Stimulated activated CD4-positive, alpha-beta T cell treated with anti-CD3 and anti-CD28 coated beads, Interleukin-4, amount 100 ng/mL, for 4 hours (primary cell): Measurements from ENCODE around the gene CLTCL1.
"Not testable (repeated sequence)": the region's sequence is repeated elsewhere in the genome, so short reads cannot be mapped to it uniquely, and the experiment has no call there.

ENCODE experiments used
- DNase-seq, 2 experiments: peaks; one replicate each; pipeline ENCODE4 v3.0.0-alpha.2; 2020

Gene CLTCL1

DNA sequence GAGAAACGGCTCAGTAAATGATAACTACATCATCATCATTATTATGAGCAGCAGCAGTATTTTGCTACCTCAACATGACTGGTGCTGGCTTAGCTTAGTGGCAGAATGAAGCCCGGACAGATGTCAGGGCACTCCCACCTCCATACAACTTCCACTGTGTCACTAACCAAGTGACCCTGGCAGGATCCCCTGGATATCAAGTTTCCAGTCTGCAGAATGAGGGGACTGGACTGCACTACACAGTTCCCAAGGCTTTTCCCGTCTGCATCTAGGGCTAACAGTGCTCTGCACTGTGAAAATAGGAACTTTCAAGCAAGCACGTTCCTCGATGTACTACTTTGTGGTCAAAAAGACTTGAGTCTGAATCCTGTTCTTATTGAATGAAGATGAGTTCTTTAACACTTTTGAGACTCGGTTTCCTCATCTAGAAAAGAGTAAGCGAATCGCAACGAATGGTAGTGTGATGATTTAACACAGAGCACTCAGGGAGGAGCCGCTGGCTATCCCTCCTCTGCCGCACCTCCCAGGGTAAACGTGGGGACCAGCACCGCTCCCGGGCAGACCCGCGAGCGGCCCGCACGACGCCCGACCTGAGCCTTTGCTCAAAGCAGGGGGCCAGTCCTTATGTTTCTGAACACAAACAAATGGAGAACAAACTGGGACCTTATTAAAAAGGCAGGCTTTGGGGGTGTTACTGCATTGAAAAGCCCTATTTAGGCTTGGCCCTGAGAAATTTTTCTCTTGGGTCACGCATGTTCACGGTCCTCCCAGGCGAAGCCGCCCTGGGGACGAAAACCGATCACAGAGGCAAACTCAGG is 910 bp downstream of the CLTCL1 start:
- peak in 1 of 2 experiments; percentile 4 for DNase-seq

DNA sequence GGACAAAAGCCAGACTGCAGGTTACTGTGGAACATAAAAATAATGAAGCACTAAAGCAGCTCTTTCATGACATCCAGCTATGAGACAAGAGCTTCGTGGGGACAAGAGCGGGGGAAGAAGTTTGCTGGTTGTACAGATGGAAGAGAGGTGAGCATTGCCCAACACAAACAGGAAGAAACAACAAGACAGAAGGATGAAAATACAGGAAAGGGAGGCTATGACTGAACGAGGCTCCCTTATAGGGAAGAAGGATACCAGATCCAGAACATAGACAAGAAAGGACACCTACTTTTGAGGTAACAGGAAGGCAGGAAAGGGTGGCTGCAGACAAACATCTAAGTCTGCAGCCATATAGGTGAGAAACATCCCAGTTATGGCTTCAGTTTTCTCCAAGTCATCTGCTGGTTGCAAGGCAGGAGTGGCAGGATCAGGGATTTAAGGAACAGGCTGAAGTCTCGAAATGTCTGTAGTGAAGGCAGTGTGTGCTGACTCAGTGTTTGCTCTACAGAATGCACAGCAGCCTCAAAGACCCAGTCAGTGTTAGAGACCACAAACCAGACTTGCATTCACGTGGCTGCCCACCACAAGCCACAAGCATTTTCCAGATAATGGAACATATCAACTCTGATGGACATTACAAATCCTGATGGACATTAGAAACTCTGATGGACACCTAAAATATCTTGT is 1.9 kb downstream of the CLTCL1 start:
- no peak for DNase-seq

DNA sequence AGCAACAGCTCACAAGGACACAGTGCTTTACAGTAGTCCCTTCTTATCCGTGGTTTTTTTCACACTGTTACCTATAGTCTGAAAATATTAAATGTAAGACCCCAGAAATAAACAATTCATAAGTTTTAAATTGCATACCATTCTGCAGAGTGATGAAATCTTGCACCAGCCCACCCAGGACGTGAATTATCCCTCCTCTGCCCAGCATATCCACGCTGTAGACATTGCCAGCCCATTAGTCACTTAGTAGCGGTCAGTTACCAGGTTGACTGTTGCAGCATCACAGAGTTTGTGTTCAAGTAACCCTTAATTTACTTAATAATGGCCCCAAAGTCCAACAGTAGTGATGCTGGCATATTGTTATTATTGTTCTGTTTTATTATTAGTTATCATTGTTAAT is 3.6 kb downstream of the CLTCL1 start:
- DNase-seq, result no peak

DNA sequence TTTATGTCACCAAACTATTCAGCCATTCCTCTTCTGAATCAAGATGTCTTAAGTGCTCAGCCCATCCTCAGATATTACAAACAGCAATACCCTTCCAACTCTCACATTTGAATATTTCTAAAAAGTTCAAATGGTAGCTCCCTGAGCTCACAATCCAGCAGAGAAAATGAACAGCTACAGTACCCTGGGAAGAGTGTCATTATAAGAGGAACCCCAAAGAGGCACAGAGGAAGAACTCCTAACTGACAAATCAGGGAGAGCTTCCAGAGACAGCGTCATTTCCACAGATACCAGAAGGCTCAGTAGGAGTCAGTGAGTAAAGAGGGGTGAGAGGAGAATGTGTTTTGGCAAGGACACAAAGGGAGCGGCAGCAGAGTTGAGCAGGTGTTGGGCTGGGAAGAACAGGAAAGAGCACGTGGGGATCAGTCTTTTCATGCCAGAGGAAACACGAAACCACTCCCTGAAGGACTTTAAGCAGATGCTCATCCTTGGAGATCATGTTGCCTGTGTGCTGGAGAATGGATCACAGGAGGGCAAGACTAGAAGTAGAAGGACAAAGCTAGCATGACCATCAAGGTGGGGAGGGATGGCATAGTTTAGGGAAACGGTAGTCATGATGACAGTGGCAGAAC is 4.3 kb downstream of the CLTCL1 start:
- DNase-seq, result no peak

DNA sequence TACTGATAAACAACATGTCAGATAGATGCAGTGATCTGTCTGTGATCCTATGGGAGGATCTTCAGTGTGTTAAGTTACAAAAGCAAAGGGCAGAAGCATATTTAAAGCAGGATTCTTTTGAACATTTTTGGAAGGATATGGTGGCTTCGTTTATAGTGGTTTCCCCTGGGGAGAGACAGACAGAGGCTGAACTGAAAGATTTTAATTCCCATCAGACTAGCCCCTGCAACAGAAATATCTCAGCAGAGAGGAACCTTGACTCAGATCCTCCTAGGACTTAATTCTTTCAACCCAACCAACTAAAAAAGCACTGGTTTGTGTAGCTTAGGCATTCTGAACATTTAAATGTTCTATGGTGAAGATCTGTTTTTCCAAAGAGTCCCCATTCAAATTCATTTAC is 5.7 kb downstream of the CLTCL1 start:
- DNase-seq, result no peak

DNA sequence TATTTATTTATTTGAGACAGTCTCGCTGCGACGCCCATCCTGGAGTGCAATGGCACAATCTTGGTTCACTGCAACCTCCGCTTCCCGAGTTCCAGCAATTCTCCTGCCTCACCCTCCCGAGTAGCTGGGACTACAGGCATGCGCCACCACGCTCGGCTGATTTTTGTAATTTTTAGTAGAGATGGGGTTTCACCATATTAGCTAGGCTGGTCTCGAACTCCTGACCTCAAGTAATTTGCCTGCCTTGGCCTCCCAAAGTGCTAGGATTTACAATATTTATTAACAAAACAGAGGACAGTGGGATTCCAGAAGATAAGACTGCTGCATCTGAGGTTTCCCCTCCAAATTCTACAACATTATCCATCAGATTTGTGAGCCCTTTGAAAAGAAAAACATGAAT is 12.4 kb downstream of the CLTCL1 start:
- not testable (repeated sequence) for DNase-seq

DNA sequence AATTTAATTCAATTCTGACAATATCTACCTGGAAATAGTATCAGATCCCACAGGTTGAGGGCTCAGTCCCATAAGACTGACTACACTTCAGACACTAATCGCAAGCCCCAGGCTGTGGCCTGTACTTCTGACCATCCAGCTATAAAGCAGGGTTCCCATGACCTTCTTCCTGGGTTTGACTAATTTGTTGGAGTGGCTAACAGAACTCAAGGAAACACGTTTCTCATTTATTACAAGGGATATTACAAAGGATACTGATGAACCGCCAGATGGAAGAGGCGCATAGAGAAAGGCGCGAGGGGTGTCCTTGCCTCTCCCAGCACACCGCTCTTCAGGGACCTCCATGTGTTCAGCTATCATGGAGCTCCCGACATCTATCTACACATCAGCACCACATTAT is 13.7 kb downstream of the CLTCL1 start:
- no peak for DNase-seq

DNA sequence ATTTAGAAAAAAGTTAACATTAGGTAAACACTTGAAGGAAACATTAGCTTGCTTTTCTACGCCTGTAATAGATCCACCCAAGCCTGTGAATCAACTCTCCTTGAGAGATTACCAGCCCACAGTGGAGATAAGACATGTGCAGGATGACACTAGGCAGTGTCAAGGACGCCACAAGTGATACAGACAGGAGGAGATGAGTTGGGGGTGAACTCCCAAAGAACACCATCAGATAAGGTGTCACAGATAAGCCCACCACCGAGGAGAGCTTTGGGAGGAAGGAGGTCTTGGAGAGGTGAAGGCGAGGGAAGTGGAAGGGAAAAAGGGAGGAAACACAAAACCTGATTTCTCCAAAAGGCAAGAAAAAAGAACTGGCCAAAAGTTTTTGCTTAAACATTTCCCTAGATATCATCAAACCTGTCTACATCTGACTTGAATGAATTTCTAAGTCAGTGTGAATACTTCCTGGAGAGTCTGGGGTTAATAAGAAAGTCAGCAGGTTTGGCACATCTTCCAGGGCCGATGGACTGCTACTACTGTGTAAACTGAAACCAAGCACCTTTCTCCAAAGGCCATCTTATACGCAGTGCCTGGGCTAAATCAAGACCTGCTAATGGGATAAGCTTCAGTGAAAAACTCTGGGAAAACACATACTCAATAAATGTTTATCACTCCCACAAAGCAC is 15.5 kb downstream of the CLTCL1 start:
- no peak for DNase-seq

DNA sequence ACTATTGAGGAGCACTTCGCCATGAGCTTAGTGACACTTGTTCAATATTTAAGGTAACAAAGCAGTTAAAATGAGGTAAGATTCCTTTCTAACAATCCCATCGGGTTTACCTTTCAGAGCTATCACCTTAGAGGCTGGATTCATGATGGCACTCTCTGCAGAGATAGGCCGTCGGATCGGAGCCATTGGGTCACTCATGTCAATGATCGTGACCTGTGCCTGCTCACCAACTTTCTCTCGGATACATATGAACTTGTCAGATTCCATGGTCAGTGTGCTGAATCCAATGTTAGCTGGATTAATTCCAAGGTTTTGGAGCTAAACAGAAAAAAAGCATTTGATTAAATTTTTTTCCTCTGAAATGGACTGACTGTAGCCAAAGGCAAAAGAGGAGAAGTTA is 16.0 kb downstream of the CLTCL1 start:
- DNase-seq, result no peak

DNA sequence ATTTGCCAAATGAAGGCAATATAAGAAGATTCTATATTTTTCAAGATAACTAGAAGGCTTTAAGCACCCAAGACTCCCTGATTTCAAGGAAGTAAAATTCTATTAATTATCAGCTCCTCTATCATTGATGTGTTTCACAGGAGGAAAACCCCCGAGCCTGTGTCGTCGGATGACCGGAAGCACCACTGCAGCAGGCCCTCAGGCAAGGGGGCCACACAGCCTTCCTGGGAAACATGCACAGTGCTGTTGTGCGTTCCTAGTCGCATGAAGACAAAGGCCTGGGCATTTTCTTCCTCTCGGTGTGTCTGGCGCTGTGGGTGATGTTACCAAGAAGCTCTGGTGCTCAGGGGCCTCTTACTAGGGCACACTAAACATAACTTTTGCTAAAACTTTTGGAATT is 16.4 kb downstream of the CLTCL1 start:
- no peak for DNase-seq

DNA sequence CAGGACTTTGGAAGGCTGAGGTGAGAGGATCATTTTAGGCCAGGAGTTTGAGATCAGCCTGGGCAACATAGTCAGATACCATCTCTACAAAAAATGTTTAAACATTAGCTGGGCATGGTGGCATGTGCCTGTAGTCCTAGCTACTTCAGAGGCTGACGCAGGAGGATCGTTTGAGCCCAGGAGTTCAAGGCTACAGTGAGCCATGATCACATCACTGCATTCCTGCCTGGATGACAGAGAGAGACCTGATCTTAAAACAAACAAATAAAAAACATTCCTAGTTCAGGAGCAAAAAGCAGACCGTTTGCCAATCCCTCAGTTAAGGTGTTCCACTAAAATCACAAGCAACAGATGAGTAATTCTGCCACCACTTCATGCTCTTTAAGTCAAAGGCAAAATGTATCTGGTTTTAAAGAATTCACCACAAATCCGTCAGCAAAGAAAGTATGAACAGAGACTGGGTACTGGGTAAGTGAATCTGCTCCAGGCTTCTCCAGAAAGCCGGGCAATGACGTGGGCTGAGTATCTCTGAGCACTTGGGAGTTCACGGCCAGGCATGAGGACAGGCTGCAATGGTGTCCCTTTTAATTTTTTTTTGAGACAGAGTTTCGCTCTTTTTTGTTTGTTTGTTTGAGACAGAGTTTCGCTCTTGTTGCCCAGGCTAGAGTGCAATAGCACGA is 19.5 kb downstream of the CLTCL1 start:
- no peak for DNase-seq

DNA sequence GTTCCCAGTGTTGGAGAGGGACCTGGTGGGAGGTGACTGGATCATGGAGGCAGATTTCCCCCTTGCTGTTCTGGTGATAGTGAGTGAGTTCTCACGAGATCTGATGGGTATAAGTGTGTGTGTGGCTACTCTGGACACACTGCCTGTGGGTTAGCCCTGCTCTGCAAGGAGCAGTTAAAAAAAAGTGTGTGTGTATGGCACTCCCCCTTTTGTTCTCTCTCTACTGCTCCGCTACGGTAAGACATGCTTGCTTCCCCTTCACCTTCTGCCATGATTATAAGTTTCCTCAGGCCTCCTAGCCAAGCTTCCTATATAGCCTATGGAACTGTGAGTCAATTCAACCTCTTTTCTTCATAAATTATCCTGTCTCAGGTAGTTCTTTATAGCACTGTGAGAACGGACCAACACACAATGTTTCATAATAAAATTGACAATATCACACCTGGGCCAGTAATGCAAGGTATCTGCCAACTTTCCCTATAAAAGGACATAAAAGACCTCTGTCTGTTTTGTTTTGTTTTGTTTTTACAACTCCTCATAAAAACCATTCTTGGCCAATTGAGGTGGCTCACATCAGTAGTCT is 20.2 kb downstream of the CLTCL1 start:
- DNase-seq, result no peak

DNA sequence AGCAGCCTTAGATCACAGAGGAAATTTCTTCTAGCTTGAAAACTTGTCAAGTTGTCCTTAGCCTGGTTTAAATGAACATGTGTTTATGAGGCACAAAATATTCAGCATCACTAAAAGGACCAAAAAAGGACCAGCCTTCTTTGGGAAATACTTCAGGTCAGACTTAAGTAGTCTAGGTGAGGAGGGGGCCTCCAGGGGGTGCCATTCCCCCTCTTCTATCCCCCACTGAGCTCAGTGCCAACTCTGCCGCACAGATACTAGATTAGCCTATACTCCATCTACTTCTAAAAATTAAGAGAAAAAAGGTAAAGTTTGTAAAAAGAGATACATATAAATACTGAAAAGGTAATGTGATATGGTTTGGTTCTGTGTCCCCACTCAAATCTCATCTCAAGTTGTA is 20.6 kb downstream of the CLTCL1 start:
- no peak for DNase-seq

DNA sequence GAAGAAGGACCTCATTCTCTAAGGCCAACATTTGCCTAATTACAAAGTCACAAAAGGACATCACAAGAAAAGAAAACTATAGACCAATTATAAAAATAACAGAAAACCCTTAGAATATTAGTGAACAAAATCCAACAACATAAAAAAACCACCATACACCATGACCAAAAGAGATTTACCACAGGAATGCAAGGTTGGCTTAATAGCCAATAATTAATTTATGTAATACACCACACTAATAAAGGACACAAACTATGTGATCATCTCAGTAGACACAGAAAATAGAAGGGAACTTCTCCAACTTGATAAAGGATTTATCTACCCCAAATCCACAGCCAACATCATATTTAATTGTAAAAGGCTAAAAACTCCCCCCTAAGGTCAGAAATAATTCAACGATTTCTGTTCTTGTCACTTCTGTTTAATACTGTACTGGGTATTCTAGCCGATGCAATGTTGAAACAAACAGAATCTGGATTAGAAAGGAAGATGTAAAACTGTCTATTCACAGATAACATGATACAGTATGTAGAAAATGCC is 24.9 kb downstream of the CLTCL1 start:
- no peak for DNase-seq

DNA sequence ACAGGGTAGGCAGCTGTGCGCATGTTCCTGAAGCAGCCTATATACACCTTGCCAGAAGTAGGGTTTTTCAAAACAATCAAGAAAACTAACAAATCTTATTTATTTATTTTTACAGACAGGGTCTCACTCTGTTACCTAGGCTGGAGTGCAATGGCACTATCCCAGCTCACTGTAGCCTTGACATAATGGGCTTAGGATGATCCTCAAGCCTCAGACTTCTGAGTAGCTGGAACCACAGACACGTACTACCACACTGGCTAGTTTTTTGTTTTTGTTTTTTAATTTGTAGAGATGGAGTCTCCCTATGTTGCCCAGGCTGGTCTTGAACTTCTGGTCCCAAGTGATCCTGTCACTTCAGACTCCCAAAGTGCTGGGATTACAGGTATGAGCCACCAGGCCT is 25.7 kb downstream of the CLTCL1 start:
- DNase-seq, result no peak

DNA sequence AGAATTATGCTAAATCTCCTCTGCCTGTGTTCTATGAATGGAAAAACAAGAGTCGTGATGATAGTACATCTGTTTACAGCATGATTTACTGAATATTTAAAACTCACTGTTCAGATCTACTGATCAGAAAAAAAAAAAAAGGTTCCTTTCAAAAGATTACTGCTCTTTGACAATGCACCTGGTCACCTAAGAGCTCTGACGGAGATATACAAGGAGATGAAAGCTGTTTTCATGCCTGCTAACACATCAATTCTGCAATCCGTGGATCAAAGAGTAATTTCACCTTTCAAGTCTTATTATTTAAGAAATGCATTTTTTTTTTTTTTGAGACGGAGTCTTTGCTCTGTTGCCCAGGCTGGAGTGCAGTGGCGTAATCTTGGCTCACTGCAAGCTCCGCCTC is 30.7 kb downstream of the CLTCL1 start:
- no peak for DNase-seq

DNA sequence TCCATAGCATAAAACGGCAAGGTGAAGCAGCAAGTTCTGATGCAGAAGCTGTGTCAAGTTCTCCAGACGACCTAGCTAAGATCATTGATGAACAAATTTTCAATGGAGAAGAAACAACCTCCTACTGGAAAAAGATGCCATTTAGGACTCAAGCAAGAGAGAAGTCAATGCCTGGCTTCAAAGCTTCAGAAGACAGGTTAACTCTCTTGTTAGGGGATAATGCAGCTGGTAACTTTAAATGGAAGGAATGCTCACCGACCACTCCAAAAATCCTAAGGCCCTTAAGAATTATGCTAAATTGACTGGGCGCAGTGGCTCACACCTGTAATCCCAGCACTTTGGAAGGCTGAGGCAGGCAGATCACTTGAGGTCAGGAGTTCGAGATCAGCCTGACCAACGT is 31.3 kb downstream of the CLTCL1 start:
- DNase-seq, result no peak

DNA sequence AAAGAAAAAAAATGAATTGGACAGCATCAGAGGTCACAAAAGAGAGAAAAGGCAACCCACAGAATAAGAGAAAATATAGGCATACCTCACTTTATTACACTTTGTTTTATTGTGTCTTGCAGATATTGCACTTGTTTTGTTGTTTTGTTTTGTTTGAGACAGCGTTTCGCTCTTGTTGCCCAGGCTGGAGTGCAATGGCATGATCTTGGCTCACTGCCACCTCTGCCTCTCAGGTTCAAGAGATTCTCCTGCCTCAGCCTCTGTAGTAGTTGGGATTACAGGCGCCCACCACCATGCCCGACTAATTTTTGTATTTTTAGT is 32.6 kb downstream of the CLTCL1 start:
- DNase-seq, result not testable (repeated sequence)

DNA sequence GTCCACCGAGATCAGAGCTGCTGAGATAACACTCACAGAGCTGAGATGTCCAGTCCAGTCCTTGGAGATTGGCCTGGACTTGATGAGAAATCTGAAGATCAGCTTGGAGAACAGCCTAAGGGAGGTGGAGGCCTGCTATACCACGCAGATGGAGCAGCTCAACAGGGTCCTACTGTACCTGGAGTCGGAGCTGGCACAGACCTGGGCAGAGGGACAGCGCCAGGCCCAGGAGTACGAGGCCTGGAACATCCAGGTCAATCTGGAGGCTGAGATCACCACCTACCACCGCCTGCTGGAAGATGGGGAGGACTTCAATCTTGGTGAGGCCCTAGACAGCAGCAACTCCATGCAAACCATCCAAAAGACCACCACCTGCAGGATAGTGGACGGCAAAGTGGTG is 33.1 kb downstream of the CLTCL1 start:
- no peak for DNase-seq

DNA sequence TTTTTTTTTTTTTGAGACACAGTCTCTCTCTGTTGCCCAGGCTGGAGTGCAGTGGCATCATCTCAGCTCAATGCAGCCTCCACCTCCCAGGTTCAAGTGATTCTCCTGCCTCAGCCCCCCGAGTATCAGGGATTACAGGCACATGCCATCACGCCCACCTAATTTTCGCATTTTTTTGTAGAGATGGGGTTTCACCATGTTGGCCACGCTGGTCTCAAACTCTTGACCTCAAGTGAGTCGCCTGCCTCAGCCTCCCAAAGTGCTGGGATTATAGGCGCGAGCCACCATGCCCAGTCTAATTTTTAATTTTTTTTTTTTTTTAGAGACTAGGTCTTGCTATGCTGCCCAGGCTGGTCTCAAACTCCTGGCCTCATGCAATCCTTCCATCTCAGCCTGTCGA is 35.2 kb downstream of the CLTCL1 start:
- not testable (repeated sequence) for DNase-seq

DNA sequence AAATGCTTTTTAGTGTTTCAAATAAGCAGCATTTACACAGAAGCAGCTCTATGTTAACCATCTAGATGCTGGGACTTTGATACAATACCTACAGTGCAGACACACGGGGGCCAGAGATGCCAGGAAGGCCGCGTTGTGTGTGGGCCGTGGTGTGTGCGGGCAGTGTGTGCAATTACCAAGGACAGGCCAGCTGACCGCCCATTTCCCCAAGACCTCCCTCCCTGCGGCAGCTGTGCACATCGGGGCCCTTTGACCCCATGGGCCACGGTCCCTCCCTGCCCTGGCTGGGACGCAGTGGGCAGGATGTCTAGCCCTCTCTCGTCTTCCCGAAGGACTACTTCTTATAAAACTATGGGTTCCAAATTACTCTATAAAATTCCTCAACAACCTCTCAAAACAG is 38.4 kb downstream of the CLTCL1 start:
- no peak for DNase-seq

DNA sequence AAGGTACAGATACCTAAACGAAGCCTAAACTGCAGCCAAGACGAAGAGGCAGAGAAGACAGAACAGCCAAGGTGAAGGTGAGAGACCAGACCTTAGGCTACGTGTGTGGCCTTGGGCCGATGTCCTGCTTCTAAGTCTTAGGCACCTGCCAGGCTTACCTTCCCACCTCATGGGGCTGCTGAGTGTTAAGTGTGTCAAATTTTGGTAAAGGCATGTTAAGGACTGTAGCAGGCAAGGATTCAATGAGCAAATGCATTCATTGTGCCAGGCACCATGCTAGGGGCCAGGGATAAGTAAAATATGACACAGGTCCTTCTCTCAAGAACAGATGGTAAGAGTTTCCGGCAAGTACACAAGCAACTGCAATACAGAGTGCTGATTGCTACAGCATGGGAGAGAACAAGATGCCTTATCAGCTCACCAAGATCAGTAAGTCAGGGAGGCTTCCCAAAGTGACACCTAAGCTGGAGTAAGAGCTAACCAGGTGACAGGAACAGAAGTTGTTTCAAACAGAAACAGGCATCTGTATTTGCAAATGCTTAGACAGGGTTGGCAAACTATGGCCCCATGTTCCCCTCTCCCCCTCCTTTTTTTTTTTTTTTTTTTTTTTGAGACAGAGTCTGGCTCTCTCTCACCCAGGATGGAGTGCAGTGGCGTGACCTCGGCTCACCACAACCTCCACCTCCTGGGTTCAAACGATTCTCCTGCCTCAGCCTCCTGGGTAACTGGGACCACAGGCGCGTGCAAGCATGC is 46.7 kb downstream of the CLTCL1 start:
- no peak for DNase-seq
